ENCODE data around the gene NFAM1. TPM values are rescaled to one million over a fixed set of nuclear protein-coding genes. Genes with fewer than 3 reads are reported as not detected.

NFAM1 gene
- total RNA-seq, 1 donor from 2014 or later = 0.53 TPM

DNA sequence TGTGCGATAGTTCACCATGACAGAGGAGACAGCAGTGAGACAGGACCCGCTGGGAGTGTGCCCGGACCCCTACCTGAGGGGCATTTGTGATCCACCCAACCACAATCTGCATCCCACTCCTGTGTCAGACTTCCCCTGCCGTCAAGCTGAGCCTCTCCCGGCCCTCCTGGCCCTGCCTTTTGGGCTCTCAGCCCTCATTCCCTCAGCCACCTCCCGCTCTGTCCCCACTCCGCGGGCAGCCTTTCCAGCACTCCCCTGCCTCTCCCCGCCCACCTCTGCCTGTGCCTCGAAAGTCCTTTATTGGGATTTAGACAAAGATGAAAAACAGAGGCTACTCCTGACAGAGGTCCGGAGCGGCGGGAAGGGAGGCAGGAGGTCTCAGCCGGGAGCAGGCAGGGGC is 4.2 kb downstream of the NFAM1 start:
- H3K27me3 Mint-ChIP-seq = peaks cover 19% of the 10 kb centered on the region
- TF ChIP-seq, protein P1, sequence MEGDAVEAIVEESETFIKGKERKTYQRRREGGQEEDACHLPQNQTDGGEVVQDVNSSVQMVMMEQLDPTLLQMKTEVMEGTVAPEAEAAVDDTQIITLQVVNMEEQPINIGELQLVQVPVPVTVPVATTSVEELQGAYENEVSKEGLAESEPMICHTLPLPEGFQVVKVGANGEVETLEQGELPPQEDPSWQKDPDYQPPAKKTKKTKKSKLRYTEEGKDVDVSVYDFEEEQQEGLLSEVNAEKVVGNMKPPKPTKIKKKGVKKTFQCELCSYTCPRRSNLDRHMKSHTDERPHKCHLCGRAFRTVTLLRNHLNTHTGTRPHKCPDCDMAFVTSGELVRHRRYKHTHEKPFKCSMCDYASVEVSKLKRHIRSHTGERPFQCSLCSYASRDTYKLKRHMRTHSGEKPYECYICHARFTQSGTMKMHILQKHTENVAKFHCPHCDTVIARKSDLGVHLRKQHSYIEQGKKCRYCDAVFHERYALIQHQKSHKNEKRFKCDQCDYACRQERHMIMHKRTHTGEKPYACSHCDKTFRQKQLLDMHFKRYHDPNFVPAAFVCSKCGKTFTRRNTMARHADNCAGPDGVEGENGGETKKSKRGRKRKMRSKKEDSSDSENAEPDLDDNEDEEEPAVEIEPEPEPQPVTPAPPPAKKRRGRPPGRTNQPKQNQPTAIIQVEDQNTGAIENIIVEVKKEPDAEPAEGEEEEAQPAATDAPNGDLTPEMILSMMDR (conservative IDR thresholded peaks at IDR 0.05) = no peak

DNA sequence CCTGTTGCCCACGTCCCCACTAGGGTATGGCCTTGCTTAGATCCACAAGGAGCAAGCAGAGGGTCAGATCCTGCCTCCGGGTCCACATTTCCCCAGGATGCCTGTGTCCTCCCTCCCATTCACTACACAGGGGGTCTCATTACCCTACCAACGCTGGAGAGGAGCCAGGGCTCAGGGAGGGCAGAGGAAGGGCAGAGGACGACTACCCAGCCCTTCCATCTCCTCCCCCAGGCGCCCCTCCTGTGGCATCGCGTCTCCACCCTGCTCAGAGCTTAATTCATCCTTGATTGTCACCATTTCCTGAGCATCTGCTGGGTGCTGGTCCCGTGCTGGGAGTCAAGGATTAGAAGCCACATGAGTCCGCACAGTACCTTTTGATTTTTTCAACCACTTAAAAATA is 5.0 kb downstream of the NFAM1 start:
- Mint-ChIP-seq H3K4me1 (ENCODE audit: unreplicated experiment) (peaks cover 45% of the 10 kb centered on the region), H3K4me3 (no peak overlapping the region), H3K36me3 (no peaks in the 10 kb centered on the region), H3K9me3 (no peaks in the 10 kb centered on the region), H3K27me3 (peaks cover 17% of the 10 kb centered on the region), H3K27ac (no peak overlapping the region)
- no peak for DNase-seq (ENCODE audit: extremely low spot score, unreplicated experiment)
- TF ChIP-seq, protein P1 (conservative IDR thresholded peaks at IDR 0.05) = no peak

More for the DNA sequence above, 4.2 kb downstream of the NFAM1 start:
- no peaks in the 10 kb centered on the region for H3K36me3 Mint-ChIP-seq
- H3K9me3 Mint-ChIP-seq = no peaks in the 10 kb centered on the region
- peaks cover 49% of the 10 kb centered on the region for H3K4me1 Mint-ChIP-seq (ENCODE audit: unreplicated experiment)
- no peak for DNase-seq (ENCODE audit: extremely low spot score, unreplicated experiment)
- H3K27ac Mint-ChIP-seq = no peak overlapping the region
- no peak overlapping the region for H3K4me3 Mint-ChIP-seq

DNA sequence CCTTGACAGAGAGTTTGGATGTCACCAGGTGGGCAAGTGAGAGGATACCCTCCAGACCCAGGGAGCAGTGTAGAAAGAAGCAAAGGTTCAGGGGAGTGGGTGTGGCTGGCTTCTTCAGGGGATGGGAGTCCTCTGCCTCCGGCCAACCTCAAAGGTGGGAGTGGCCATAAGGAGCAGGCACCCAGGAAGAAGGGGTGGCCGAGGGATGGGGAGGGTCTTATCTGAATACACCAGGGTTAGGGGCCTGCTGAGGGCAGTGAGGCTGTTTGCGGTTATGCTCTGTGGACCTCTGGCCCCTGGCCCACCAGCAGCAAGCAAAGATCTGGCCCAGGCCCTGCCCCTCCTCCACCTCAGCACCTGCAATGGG is 6.2 kb downstream of the NFAM1 start:
- Mint-ChIP-seq H3K36me3 (no peaks in the 10 kb centered on the region), H3K4me3 (no peak overlapping the region), H3K27me3 (peaks cover 15% of the 10 kb centered on the region), H3K4me1 (ENCODE audit: unreplicated experiment) (peaks cover 39% of the 10 kb centered on the region), H3K9me3 (no peaks in the 10 kb centered on the region), H3K27ac (no peak overlapping the region)
- TF ChIP-seq, protein P1 (conservative IDR thresholded peaks at IDR 0.05) = no peak
- no peak for DNase-seq (ENCODE audit: extremely low spot score, unreplicated experiment)

DNA sequence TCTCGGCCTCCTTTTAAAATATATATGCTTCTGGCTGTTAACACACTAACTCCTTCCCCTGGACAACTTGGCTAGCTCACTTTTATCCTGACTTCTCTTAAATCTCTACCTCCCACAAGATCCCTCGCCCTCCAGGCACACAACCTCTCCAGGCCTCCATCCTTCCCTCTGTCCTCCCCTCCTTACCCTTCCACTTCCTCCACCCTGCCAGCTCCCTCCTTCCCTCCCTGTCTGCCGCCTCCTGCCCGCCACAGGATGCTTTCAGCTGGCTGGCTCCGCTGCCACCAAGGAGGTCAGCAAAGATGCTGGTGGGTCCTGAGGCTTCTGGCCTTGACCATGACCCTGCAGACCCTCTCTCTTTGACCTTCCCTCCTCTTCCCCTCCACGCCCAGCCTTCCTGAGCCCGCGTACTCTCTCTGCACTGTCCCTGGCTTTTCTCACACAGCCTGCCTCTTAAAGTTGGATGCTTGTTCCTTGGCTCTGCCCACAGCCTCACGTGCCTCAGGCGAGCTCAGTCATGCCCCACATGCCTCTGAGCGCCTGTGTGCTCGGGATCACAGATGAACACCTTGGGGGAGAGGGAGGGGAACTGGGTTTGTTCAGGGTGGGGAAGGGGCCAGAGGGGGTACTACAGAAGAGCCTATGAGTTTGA is 6.7 kb downstream of the NFAM1 start:
- TF ChIP-seq, protein P1 (conservative IDR thresholded peaks at IDR 0.05) = no peak
- Mint-ChIP-seq H3K27me3 (peaks cover 10% of the 10 kb centered on the region), H3K4me1 (ENCODE audit: unreplicated experiment) (peaks cover 34% of the 10 kb centered on the region), H3K36me3 (no peaks in the 10 kb centered on the region), H3K9me3 (no peaks in the 10 kb centered on the region), H3K4me3 (peak overlapping the region; percentile 27), H3K27ac (no peak overlapping the region)
- DNase-seq (ENCODE audit: extremely low spot score, unreplicated experiment) = no peak

DNA sequence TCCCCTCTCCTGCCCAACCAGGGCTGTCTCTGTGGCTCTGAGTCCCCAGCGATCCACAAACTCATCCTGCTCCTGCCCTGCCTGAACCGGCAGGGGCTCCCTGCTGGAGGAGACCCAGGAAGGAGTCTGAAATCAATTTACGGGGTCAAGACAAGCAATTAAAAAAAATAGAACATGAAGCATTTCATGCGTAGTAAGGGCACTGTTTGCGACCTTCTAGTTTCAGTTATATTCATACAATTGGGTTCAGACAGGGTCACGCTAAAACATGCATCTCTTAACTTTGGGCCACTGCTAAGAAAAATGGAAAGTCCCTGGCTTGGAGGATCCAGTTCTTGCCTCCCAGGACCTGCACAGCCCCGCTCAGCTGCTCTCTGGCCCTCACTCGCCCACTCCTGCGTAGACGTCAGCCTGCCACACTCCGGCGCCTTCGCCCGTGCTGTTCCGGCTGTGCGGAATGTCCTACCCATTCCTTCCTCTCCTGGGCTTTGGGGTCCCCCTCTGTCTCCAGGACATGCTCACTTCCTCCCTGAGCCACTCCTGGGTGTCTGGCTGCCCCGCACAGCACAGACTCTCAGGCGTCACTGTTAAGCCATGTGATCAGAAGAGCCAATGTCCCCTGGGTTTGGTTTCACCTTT is 12.8 kb downstream of the NFAM1 start:
- Mint-ChIP-seq H3K27me3 (peaks cover 4% of the 10 kb centered on the region), H3K4me3 (no peak overlapping the region), H3K4me1 (ENCODE audit: unreplicated experiment) (peaks cover 24% of the 10 kb centered on the region), H3K9me3 (no peaks in the 10 kb centered on the region), H3K27ac (peak overlapping the region; percentile 43), H3K36me3 (no peaks in the 10 kb centered on the region)
- DNase-seq (ENCODE audit: extremely low spot score, unreplicated experiment) = no peak
- TF ChIP-seq, protein P1 (conservative IDR thresholded peaks at IDR 0.05) = no peak

Measured in type B pancreatic cell (in vitro differentiated cells).